OCI-LY3 (cell line): ENCODE data around the gene GSAP.

ENCODE experiments used
- CTCF ChIP-seq: fragments of 200-600, 300-600 bp; sonication (generic); IDR thresholded peaks from 2 replicates; pipeline ENCODE4 v1.5.1; 2014; ENCODE audit warnings: antibody characterized with exemption, low read length, low read depth
- EZH2phosphoT487 ChIP-seq: fragments of 200-600 bp; shearing (Covaris generic); IDR thresholded peaks from 2 replicates; pipeline ENCODE4 v1.6.1; 2018; ENCODE audit warnings: antibody characterized with exemption, mixed run types, low read depth

- TF ChIP-seq EZH2phosphoT487 (no peak), CTCF (no peak)
Observed at GRCh38 chr7:77327067-77327931, 88.8 kb downstream of the GSAP start.
